ENCODE data around the gene SLC25A33.

GRCh38 chr1:9592510-9593075, 53.3 kb downstream of the SLC25A33 start:
- no peak for TF ChIP-seq ZNF140 (tag by site-specific recombination; IDR thresholded peaks at IDR 0.05)
- TF ChIP-seq ZNF837 (tag by site-specific recombination; IDR thresholded peaks at IDR 0.05) = no peak
- no peak for TF ChIP-seq CTCF (tag by site-specific recombination; IDR thresholded peaks at IDR 0.05)
- TF ChIP-seq HOXC10 (CRISPR knock-in tag; IDR thresholded peaks at IDR 0.05) = no peak
- TF ChIP-seq ZNF692 (tag by site-specific recombination; IDR thresholded peaks at IDR 0.05) = no peak

Data from HEK293 (cell line).